ENCODE results near the gene MSI2. TPM values are rescaled to one million over a fixed set of nuclear protein-coding genes. Genes with fewer than 3 reads are reported as not detected.
A peak's percentile ranks its signal among the peaks of the same experiment; 100 is the strongest.

MSI2 gene
- total RNA-seq, 1 donor from 2014 or later, result 67.9 TPM

- H3K4me2 ChIP-seq (ENCODE audit: low read length), result peak overlapping the region; percentile 72
- no peak for FAIRE-seq
These were observed 229.9 kb downstream of the MSI2 start for GRCh38 chr17:57485916-57486881.

GRCh38 chr17:57486882-57487301, 230.6 kb downstream of the MSI2 start:
- Histone ChIP-seq H3K79me2 (ENCODE audit: insufficient read depth, low read length) (no peaks in the 10 kb centered on the region), H3K4me2 (ENCODE audit: low read length) (peak overlapping the region; percentile 72), H3K27ac (ENCODE audit: low read depth, low read length) (no peak overlapping the region), H3K4me1 (ENCODE audit: insufficient read depth, low read length) (peaks cover 48% of the 10 kb centered on the region), H3K4me3 (ENCODE audit: insufficient read depth, low read depth, low read length) (no peak overlapping the region), H3K9me3 (ENCODE audit: insufficient read depth, low read depth, low read length) (no peaks in the 10 kb centered on the region), H3K36me3 (ENCODE audit: insufficient read depth, low read length) (no peaks in the 10 kb centered on the region), H2AFZ (ENCODE audit: low read depth, low read length) (peak overlapping the region; percentile 21), H4K20me1 (ENCODE audit: insufficient read depth, low read length) (no peaks in the 10 kb centered on the region), H3K27me3 (ENCODE audit: insufficient read depth, low read length) (no peaks in the 10 kb centered on the region), H3K9ac (ENCODE audit: low read length) (no peak overlapping the region)
- H3K9me3 Mint-ChIP-seq (ENCODE audit: unreplicated experiment), result no peaks in the 10 kb centered on the region
- H3K36me3 Mint-ChIP-seq (ENCODE audit: low read depth, unreplicated experiment), result peaks cover 17% of the 10 kb centered on the region
- H3K27ac Mint-ChIP-seq (ENCODE audit: unreplicated experiment), result no peak overlapping the region
- H3K4me3 Mint-ChIP-seq (ENCODE audit: unreplicated experiment), result no peak overlapping the region
- no peak for FAIRE-seq
- DNase-seq (ENCODE audit: low read depth), result no peak
- no peaks in the 10 kb centered on the region for H3K27me3 Mint-ChIP-seq (ENCODE audit: low read depth, unreplicated experiment)
- H3K4me1 Mint-ChIP-seq (ENCODE audit: low read depth, unreplicated experiment), result peaks cover 32% of the 10 kb centered on the region
- TF ChIP-seq CTCF (IDR thresholded peaks at IDR 0.05; ENCODE audit: insufficient read depth, low read depth, low read length) (no peak), EZH2 (IDR thresholded peaks at IDR 0.05; ENCODE audit: insufficient read depth, low read length) (no peak)

More at GRCh38 chr17:57485916-57486881, 229.9 kb downstream of the MSI2 start:
- H3K27me3 Mint-ChIP-seq (ENCODE audit: low read depth, unreplicated experiment), result no peaks in the 10 kb centered on the region
- H4K20me1 ChIP-seq (ENCODE audit: insufficient read depth, low read length), result no peaks in the 10 kb centered on the region
- no peaks in the 10 kb centered on the region for H3K9me3 Mint-ChIP-seq (ENCODE audit: unreplicated experiment)
- H3K9me3 ChIP-seq (ENCODE audit: insufficient read depth, low read depth, low read length), result no peaks in the 10 kb centered on the region
- no peaks in the 10 kb centered on the region for H3K36me3 ChIP-seq (ENCODE audit: insufficient read depth, low read length)
- H2AFZ ChIP-seq (ENCODE audit: low read depth, low read length), result peak overlapping the region; percentile 21
- H3K36me3 Mint-ChIP-seq (ENCODE audit: low read depth, unreplicated experiment), result peaks cover 16% of the 10 kb centered on the region
- no peak overlapping the region for H3K4me3 ChIP-seq (ENCODE audit: insufficient read depth, low read depth, low read length)
- H3K79me2 ChIP-seq (ENCODE audit: insufficient read depth, low read length), result no peaks in the 10 kb centered on the region
- H3K27ac ChIP-seq (ENCODE audit: low read depth, low read length), result peak overlapping the region; percentile 11
- DNase-seq (ENCODE audit: low read depth), result no peak
- no peaks in the 10 kb centered on the region for H3K27me3 ChIP-seq (ENCODE audit: insufficient read depth, low read length)
- H3K4me1 ChIP-seq (ENCODE audit: insufficient read depth, low read length), result peaks cover 53% of the 10 kb centered on the region
- no peak overlapping the region for H3K27ac Mint-ChIP-seq (ENCODE audit: unreplicated experiment)
- TF ChIP-seq EZH2 (IDR thresholded peaks at IDR 0.05; ENCODE audit: insufficient read depth, low read length), result no peak
- TF ChIP-seq CTCF (IDR thresholded peaks at IDR 0.05; ENCODE audit: insufficient read depth, low read depth, low read length), result no peak
- peak overlapping the region; percentile 10 for H3K9ac ChIP-seq (ENCODE audit: low read length)
- no peak overlapping the region for H3K4me3 Mint-ChIP-seq (ENCODE audit: unreplicated experiment)
- H3K4me1 Mint-ChIP-seq (ENCODE audit: low read depth, unreplicated experiment), result peaks cover 39% of the 10 kb centered on the region

- H3K4me3 ChIP-seq (ENCODE audit: insufficient read depth, low read depth, low read length), result no peak overlapping the region
- Mint-ChIP-seq H3K27me3 (ENCODE audit: low read depth, unreplicated experiment) (no peaks in the 10 kb centered on the region), H3K4me3 (ENCODE audit: unreplicated experiment) (no peak overlapping the region), H3K36me3 (ENCODE audit: low read depth, unreplicated experiment) (peaks cover 17% of the 10 kb centered on the region), H3K27ac (ENCODE audit: unreplicated experiment) (no peak overlapping the region), H3K9me3 (ENCODE audit: unreplicated experiment) (no peaks in the 10 kb centered on the region), H3K4me1 (ENCODE audit: low read depth, unreplicated experiment) (peaks cover 26% of the 10 kb centered on the region)
- FAIRE-seq (no peak), DNase-seq (ENCODE audit: low read depth) (no peak)
- H4K20me1 ChIP-seq (ENCODE audit: insufficient read depth, low read length), result no peaks in the 10 kb centered on the region
- H3K4me1 ChIP-seq (ENCODE audit: insufficient read depth, low read length), result peaks cover 43% of the 10 kb centered on the region
- no peaks in the 10 kb centered on the region for H3K9me3 ChIP-seq (ENCODE audit: insufficient read depth, low read depth, low read length)
- no peak overlapping the region for H3K27ac ChIP-seq (ENCODE audit: low read depth, low read length)
- TF ChIP-seq CTCF (IDR thresholded peaks at IDR 0.05; ENCODE audit: insufficient read depth, low read depth, low read length), result no peak
- no peak for TF ChIP-seq EZH2 (IDR thresholded peaks at IDR 0.05; ENCODE audit: insufficient read depth, low read length)
- no peak overlapping the region for H3K9ac ChIP-seq (ENCODE audit: low read length)
- no peak overlapping the region for H2AFZ ChIP-seq (ENCODE audit: low read depth, low read length)
- H3K4me2 ChIP-seq (ENCODE audit: low read length), result no peak overlapping the region
- no peaks in the 10 kb centered on the region for H3K36me3 ChIP-seq (ENCODE audit: insufficient read depth, low read length)
- no peaks in the 10 kb centered on the region for H3K79me2 ChIP-seq (ENCODE audit: insufficient read depth, low read length)
- H3K27me3 ChIP-seq (ENCODE audit: insufficient read depth, low read length), result no peaks in the 10 kb centered on the region
These were observed 231.2 kb downstream of the MSI2 start for GRCh38 chr17:57487573-57487972.
